ENCODE measurements around the gene ALDH1A3. TPM values are rescaled to one million over a fixed set of nuclear protein-coding genes. Genes with fewer than 3 reads are reported as not detected.

ALDH1A3 gene
- total and polyA plus RNA-seq, 2 donors (not counting 1 experiment from before 2014, with no cell fraction given) = not detected

DNA sequence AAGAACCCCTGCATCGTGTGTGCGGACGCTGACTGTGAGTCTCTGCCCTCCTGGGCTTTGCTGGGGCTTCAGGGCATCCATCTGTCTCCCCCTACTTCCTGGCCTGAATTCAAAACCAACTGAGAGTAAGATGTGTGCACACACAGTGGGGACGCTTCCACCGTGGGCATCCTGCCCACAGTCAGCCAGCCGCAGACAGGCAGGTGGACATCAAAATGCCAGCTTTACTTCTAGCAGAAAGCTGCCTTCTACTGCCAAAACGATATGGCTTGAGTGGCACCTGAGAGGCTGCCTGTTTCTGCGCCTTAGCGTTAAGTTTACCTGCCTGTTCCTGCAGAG is 18.5 kb downstream of the ALDH1A3 start:
- no peak for DNase-seq
- TF ChIP-seq EZH2 (IDR thresholded peaks at IDR 0.05; ENCODE audit: borderline replicate concordance, insufficient read depth, low read depth, low read length, poor library complexity, severe bottlenecking) = no peak
- no peak for TF ChIP-seq CTCF (IDR thresholded peaks at IDR 0.05)
- Histone ChIP-seq H4K20me1 (ENCODE audit: control insufficient read depth, insufficient read depth, low read length, poor library complexity, severe bottlenecking) (no peaks in the 10 kb centered on the region), H3K9ac (ENCODE audit: low read length) (no peak overlapping the region), H3K4me3 (ENCODE audit: control extremely low read depth in 1 of 5, extremely low read depth in 1 of 5, insufficient read depth in 1 of 5, low read depth in 2 of 5, low read length in 4 of 5) (no peak overlapping the region), H2AFZ (ENCODE audit: insufficient read depth, low read depth, low read length, poor library complexity, severe bottlenecking) (no peak overlapping the region), H3K36me3 (replicated peaks in 1 of 2; ENCODE audit: control extremely low read depth in 1 of 2, control insufficient read depth in 1 of 2, extremely low read depth in 1 of 2, insufficient read depth in 2 of 2, low read length in 1 of 2) (no peaks in the 10 kb centered on the region), H3K4me1 (ENCODE audit: control insufficient read depth in 2 of 2, insufficient read depth in 2 of 2, low read length in 2 of 2) (peaks cover 0 to 3% of the 10 kb centered on the region in 2 donors), H3K9me3 (ENCODE audit: control extremely low read depth in 1 of 3, control insufficient read depth in 2 of 3, insufficient read depth in 1 of 3, low read length in 2 of 3) (no peaks in the 10 kb centered on the region), H3K27me3 (replicated peaks in 1 of 4; ENCODE audit: control extremely low read depth in 1 of 4, control insufficient read depth in 3 of 4, insufficient read depth in 4 of 4, low read length in 3 of 4) (peaks cover 0 to 17% (median 0%) of the 10 kb centered on the region in 4 experiments), H3K4me2 (replicated peaks; ENCODE audit: low read depth, low read length, poor library complexity, severe bottlenecking) (no peak overlapping the region), H3K27ac (ENCODE audit: low read length in 2 of 2) (no peak overlapping the region), H3K79me2 (ENCODE audit: control insufficient read depth, insufficient read depth, low read length) (no peaks in the 10 kb centered on the region)
- intact Hi-C loops (cut with micrococcal nuclease) = no loop called here
- WGBS (ENCODE audit: insufficient coverage) = 88% methylated on average over 7 of the region's 9 CpGs
- no peak for ATAC-seq (ENCODE audit: low read depth)
- H3K4me3 Mint-ChIP-seq = no peak overlapping the region
- H3K27ac Mint-ChIP-seq = no peak overlapping the region
- POLR2A ChIA-PET = no interaction called here
- H3K27me3 Mint-ChIP-seq = peaks cover 42% of the 10 kb centered on the region
- no peaks in the 10 kb centered on the region for H3K9me3 Mint-ChIP-seq (ENCODE audit: insufficient read depth)
- H3K4me1 Mint-ChIP-seq = peaks cover 1% of the 10 kb centered on the region
- CTCF ChIA-PET = interaction anchor here (1.6 kb wide), 1 partner anchor 109 kb away, joined by 3 read pairs; no protein-coding TSS in a partner anchor

GRCh38 chr15:100898661-100899462 is 19.2 kb downstream of the ALDH1A3 start:
- Histone ChIP-seq H3K4me1 (ENCODE audit: control insufficient read depth in 2 of 2, insufficient read depth in 2 of 2, low read length in 2 of 2) (peaks cover 0 to 3% of the 10 kb centered on the region in 2 donors), H3K27ac (ENCODE audit: low read length in 2 of 2) (no peak overlapping the region), H3K27me3 (replicated peaks in 1 of 4; ENCODE audit: control extremely low read depth in 1 of 4, control insufficient read depth in 3 of 4, insufficient read depth in 4 of 4, low read length in 3 of 4) (peaks cover 0 to 10% (median 0%) of the 10 kb centered on the region in 4 experiments), H4K20me1 (ENCODE audit: control insufficient read depth, insufficient read depth, low read length, poor library complexity, severe bottlenecking) (no peaks in the 10 kb centered on the region), H2AFZ (ENCODE audit: insufficient read depth, low read depth, low read length, poor library complexity, severe bottlenecking) (no peak overlapping the region), H3K9me3 (ENCODE audit: control extremely low read depth in 1 of 3, control insufficient read depth in 2 of 3, insufficient read depth in 1 of 3, low read length in 2 of 3) (no peaks in the 10 kb centered on the region), H3K79me2 (ENCODE audit: control insufficient read depth, insufficient read depth, low read length) (no peaks in the 10 kb centered on the region), H3K9ac (ENCODE audit: low read length) (no peak overlapping the region), H3K36me3 (replicated peaks in 1 of 2; ENCODE audit: control extremely low read depth in 1 of 2, control insufficient read depth in 1 of 2, extremely low read depth in 1 of 2, insufficient read depth in 2 of 2, low read length in 1 of 2) (no peaks in the 10 kb centered on the region), H3K4me3 (ENCODE audit: control extremely low read depth in 1 of 5, extremely low read depth in 1 of 5, insufficient read depth in 1 of 5, low read depth in 2 of 5, low read length in 4 of 5) (no peak overlapping the region), H3K4me2 (replicated peaks; ENCODE audit: low read depth, low read length, poor library complexity, severe bottlenecking) (no peak overlapping the region)
- DNase-seq = no peak
- Mint-ChIP-seq H3K27ac (no peak overlapping the region), H3K27me3 (peaks cover 35% of the 10 kb centered on the region), H3K4me3 (no peak overlapping the region), H3K4me1 (peaks cover 1% of the 10 kb centered on the region), H3K9me3 (ENCODE audit: insufficient read depth) (no peaks in the 10 kb centered on the region)
- TF ChIP-seq CTCF (IDR thresholded peaks at IDR 0.05) (no peak), EZH2 (IDR thresholded peaks at IDR 0.05; ENCODE audit: borderline replicate concordance, insufficient read depth, low read depth, low read length, poor library complexity, severe bottlenecking) (no peak)
- POLR2A ChIA-PET = no interaction called here
- CTCF ChIA-PET = interaction anchor here (0.8 to 1.6 kb wide), 2 partner anchors 108 to 109 kb away, joined by 3 read pairs; no protein-coding TSS in a partner anchor
- WGBS (ENCODE audit: insufficient coverage) = 96% methylated on average over 7 of the region's 11 CpGs
- intact Hi-C loops (cut with micrococcal nuclease) = no loop called here
- ATAC-seq (ENCODE audit: low read depth) = no peak

Measured in B cell (primary cell).